Neural cell (in vitro differentiated cells): Measurements from ENCODE around the gene HPN.

Experiments
- CTCF ChIP-seq: fragments of 450-650 bp; IDR thresholded peaks from 2 replicates; pipeline ENCODE4 v1.5.1; 2014; ENCODE audit warnings: antibody characterized with exemption, mild to moderate bottlenecking, moderate library complexity; ENCODE audit not compliant: poor library complexity, severe bottlenecking
- EZH2 ChIP-seq: fragments of 200-600, 300-800 bp; shearing (Covaris generic), sonication (generic); IDR thresholded peaks from 2 replicates; pipeline ENCODE4 v1.6.1; 2014; ENCODE audit warnings: antibody characterized with exemption, low read length, borderline replicate concordance, mild to moderate bottlenecking; ENCODE audit not compliant: insufficient read depth, poor library complexity, severe bottlenecking
- SMC3 ChIP-seq: fragments of 450-650 bp; conservative IDR thresholded peaks from 2 replicates; pipeline ENCODE4 v1.6.1; 2014; ENCODE audit warnings: antibody characterized with exemption, mild to moderate bottlenecking, moderate library complexity; ENCODE audit not compliant: poor library complexity

- TF ChIP-seq CTCF: no peak
- no peak for TF ChIP-seq SMC3
- TF ChIP-seq EZH2: no peak
Observed at GRCh38 chr19:35040826-35041547, 534 bp upstream of the HPN start.
